AG08395 (cell line): Measurements from ENCODE around the gene SLC29A1.

Experiments
- DNase-seq: peaks from one replicate; pipeline ENCODE4 v3.0.0; 2012; ENCODE audit warnings: mixed read lengths, low spot score

Gene SLC29A1

GRCh38 chr6:44255105-44255808 lies 31.9 kb downstream of the SLC29A1 start:
- DNase-seq, result no peak

GRCh38 chr6:44255871-44256774 lies 32.7 kb downstream of the SLC29A1 start:
- no peak for DNase-seq

- DNase-seq, result no peak
Observed at GRCh38 chr6:44256775-44257024, 33.3 kb downstream of the SLC29A1 start.

GRCh38 chr6:44257025-44257752 lies 33.8 kb downstream of the SLC29A1 start, which contains the start of gene SLC35B2:
Gene SLC35B2 (minus strand): TSS chr6:44257528. CDS start chr6:44257410, 118 bp downstream.
- DNase-seq, result peak; percentile 88

- no peak for DNase-seq
Observed at GRCh38 chr6:44257753-44258324, 34.4 kb downstream of the SLC29A1 start.

- no peak for DNase-seq
Observed at GRCh38 chr6:44258325-44258863, 35.0 kb downstream of the SLC29A1 start.

GRCh38 chr6:44258921-44259320 lies 35.5 kb downstream of the SLC29A1 start:
- DNase-seq, result no peak

- no peak for DNase-seq
Observed at GRCh38 chr6:44260011-44260410, 36.6 kb downstream of the SLC29A1 start.

GRCh38 chr6:44260451-44261297 lies 37.3 kb downstream of the SLC29A1 start:
- DNase-seq, result no peak

GRCh38 chr6:44261581-44261980 lies 38.2 kb downstream of the SLC29A1 start:
- no peak for DNase-seq

- no peak for DNase-seq
Observed at GRCh38 chr6:44262467-44263353, 39.3 kb downstream of the SLC29A1 start.

- no peak for DNase-seq
Observed at GRCh38 chr6:44263354-44264100, 40.1 kb downstream of the SLC29A1 start.

- no peak for DNase-seq
Observed at GRCh38 chr6:44264154-44265006, 41.0 kb downstream of the SLC29A1 start.

GRCh38 chr6:44265007-44265721 lies 41.8 kb downstream of the SLC29A1 start, which contains the start of gene NFKBIE:
Gene NFKBIE (minus strand): TSS chr6:44265551. CDS start chr6:44265346, 205 bp downstream.
- peak; percentile 96 for DNase-seq

- DNase-seq, result no peak
Observed at GRCh38 chr6:44265722-44266233, 42.4 kb downstream of the SLC29A1 start.

GRCh38 chr6:44266347-44266746 lies 43.0 kb downstream of the SLC29A1 start:
- no peak for DNase-seq

GRCh38 chr6:44267252-44267651 lies 43.9 kb downstream of the SLC29A1 start:
- no peak for DNase-seq
